ENCODE measurements around the gene GRB10.
A peak's percentile ranks its signal among the peaks of the same experiment; 100 is the strongest.

GRB10 gene

DNA sequence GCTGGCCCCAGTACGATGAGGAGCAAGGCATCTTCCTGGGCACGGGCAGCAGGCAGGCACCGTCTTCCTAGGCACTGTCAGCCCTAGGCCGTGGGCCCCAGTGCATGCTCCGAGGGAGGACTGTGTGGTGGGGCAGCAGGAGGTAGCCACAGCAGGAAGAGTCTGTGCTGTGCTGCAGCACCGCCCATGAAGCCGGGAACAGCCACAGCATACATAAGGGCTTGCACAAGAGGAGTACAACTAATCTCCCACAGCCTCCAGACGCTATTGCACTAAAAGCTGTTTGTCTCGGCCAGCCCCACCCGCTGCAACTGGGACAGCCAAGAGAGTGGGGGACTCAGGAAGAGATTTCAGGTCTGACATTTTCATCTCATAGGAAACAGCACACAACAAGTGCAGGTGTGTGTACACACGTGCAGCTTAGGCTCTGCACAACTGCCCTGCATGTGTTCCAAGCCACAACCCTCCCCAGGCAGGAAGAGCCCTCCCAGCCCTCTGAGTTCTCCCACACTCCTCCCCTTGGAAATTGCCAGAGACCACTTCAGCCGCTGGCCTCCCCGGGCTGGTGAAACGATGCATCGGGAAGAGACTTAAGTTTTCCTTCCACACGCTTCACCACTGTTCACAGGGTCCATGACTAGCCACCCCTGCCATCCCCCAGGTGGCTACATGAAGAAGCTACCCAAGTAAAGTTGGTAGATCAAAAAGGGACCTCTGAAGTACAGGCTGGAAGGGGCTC, 129.4 kb downstream of the GRB10 start:
- peak; percentile 84 for DNase-seq (ENCODE audit: low spot score)

DNA sequence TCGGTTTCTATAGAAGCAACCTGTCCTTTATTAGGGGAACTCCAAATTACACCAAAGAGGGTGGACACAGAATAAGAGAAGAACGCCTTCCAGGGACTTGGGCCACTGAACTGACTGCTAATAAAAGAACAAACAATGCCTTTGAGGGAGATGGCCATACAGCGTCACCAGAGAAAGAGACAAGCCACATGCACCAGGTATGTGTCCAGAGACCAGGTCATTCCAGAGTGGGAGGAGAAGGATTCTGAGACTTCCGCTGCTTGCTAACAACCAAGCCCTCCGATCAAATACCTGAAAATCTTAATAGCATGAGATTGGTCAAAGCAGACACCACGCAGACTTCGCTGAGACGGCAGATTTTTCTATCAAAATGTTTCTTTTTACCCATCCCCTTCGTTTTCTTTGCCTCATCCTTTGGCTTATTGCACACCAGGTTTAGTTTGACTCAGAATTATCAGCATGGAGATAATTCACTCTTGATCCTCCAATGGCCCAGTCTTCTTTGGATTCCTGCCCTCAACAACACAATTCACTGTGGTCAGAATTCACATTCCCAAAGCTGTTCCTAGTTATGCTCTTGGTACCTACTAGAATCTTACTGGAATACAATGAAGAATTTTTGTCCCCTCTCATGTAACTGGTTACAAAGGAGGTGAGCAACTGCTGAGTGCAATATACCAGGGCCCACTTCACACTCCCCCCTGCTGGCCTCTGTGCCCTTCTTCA, 130.1 kb downstream of the GRB10 start:
- DNase-seq (ENCODE audit: low spot score), result peak; percentile 32

DNA sequence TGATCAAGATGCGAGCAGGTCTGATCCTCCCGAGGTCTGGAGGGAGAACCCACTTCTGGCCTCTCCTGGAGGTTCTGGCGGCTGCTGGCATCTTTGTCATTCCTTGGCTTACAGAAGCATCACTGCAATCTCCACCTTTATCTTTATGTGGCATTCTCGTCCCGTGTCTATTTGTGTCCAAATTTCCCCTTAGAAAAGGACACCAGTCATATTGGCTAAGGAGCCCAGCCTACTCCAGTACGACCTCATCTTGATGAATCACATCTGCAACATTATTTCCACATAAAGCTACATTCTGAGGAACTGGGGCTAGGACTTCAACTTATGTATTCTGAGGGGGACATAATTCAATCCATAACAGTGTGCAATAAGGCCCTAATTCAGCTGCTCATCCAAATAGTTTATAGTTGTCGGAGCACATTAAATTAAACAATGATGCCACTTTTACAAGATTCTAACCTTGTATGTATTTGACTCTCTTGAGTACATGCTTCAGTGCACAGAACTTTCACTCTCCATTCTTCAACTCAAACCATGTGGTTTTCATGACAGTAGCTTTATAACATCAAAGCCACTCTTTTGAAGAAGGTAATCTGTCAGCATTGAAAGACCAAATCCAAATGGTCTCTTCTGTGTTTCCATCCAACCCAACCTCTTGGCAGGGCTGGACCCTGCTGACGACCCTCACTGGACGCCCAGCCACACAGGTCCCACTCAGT, 131.3 kb downstream of the GRB10 start:
- DNase-seq (ENCODE audit: low spot score), result no peak

DNA sequence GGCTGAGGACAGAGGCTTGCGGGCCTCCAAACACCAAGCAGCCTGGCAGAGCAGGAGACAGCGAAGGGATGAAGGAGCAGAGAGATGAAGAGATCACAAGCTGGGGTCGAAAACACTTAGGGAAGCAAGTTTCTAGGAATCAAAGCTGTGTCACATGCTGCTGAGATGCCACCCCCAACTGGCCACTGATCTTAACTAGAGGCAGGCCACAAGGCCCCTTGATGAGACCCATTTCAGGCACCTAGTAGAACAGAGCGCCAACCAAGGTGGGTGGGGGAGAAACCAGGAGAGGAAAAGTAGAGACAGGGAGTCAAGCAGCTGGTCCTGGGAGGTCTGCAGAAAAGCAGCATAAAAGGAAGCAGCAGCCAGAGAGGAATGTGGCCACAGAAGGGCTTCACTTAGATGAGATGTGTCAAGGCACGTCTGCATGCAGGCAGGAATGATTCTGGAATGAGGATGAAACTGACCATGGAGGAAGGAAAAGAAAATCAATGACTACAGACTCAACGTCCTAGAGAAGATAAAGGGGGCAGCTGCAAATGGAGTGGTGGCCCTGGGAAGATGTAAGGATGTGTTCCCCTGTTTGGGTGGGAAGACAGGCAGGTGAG, 132.5 kb downstream of the GRB10 start:
- no peak for DNase-seq (ENCODE audit: low spot score)

DNA sequence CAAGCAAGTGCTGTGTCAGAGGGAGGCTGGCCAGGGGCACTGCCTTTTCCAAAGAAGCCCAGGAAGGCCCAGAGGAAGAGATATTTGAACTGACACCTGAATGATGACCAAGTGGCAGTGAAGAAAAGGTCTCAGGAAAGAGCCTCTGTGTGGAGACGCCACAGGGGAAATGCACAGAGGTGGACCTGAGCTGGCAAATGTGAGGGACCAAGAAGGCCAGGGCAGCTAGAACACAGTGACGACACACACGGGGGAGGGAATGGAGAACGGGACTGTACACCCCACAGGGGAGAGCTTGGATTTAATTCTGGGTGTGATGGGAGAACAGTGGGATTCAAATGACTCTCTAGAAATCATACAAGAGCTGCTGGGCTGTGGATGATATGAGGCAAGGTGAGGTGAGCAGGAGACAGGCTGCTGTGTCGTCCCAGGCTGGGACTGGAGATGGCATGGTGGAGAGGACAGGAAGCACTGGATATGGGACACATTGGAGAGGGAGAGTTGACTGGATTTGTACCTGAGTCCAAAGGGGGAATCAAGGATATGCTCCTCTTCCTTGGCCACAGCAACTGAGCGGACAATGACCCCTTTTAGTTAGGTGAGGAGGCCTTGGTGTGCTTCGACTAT, 133.3 kb downstream of the GRB10 start:
- no peak for DNase-seq (ENCODE audit: low spot score)

DNA sequence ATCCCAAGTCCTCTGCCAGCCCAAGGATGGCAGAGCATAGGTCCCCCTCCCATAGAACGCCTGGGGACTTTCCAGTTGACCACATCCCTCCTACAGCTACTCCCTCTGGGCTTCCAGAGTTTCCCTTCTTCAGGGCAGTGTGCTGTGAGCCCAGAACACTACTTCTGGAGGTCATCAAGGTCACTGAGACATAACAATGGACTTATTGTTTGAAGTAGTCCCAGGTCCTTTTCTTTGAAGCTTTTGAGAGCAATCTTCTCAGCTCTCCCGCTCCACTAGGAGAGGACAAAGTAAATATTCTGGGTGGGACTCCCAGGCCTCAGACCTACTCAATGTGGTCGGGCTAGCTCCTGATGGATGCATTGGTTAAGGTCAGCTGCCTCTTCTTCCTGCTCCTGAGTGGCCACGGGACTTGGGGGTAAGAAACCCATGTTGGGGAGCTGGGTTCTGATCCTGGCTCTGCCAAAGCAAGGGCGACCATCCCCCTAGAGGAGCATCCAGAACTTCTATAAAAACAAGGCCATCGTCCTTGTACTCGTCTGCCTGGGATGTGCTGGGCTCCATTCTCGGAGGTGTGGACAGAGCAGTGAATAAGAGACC, 134.0 kb downstream of the GRB10 start:
- no peak for DNase-seq (ENCODE audit: low spot score)

DNA sequence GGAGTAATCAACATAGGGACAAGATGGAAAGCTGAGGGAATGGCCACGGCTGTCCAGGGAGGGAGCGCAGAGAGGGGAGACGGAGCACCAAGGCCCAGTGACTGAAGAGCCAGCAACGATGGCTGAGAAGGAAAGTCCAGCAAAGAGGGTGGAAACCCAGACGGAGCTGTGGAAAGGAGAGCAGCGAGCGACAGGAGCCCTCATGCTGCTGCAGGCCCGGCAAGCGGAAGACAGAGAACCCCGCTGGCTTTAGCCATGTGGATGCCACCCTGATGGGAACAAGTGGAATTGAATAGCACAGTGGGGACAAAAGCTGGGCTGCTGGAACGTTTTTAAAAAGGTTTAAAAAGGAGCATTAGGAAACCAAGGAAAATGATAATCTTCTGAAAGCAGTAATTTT, 134.6 kb downstream of the GRB10 start:
- no peak for DNase-seq (ENCODE audit: low spot score)

DNA sequence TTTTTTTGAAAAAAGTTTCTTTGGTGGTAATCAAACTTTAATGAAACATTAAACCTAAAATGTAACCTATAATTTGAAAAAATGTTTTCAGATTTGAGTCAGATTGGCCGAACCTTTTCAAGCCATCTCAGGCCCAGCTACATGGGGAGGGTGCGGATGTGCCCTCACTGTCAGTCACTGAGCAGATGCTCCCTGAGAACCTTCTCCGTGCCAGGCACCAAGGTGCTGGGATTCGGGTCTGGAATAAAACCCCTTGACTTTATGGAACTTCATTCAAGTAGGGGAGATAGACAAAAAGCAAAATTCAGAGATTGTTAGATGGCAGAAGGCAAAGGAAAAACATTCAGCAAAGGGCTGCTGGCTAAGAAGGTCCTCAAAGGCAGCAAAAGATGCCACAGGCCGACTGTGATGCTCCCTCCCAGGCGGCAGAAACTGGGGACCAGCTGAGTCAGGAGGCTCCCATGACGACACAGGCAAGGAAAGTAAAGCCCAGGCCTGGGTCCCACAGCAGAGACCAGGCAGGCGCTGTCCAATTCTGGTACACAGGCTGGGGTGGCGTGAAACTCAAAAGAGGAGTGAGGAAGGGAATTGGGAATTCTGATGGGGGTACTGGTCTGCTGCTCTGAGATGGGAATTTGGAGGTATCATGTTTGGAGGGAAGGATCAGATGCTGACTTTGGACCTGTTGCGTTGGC, 135.3 kb downstream of the GRB10 start:
- no peak for DNase-seq (ENCODE audit: low spot score)

DNA sequence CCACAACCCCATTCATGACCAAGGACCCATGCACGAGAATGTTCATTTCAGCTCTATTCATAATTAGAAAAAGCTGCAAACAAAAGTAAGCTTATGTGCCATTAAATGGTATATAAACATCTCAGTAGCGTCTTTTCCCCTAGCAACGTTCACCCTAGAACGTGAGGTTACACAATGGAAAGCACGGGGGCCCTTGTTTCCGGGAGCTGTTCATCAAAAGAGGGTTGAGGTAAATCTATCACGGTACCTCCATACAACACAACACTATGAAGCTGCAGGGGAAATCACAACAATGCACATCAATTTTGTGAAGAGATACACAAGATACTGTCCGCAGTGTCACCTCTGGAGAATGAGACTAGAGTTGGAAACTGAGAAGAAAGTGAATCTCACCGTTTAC, 136.6 kb downstream of the GRB10 start:
- no peak for DNase-seq (ENCODE audit: low spot score)

DNA sequence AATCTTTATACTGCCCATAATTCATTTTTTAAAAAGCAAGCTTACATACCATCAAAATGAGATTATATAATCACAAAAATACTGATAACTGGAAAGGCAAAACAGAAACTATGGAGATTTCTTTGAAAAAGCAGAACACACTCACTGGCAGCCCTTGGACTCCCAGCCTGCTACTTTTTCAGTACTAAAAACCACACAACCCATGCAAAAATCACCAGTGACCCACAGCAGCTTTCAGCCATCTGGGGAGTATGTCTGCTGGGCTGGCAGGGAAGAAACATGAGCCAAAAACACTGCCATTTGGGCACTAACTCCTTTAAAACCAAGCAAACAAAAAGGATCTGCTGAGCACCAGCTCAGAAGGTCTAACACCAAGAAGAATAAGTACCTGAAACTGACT, 137.5 kb downstream of the GRB10 start:
- DNase-seq (ENCODE audit: low spot score), result no peak

DNA sequence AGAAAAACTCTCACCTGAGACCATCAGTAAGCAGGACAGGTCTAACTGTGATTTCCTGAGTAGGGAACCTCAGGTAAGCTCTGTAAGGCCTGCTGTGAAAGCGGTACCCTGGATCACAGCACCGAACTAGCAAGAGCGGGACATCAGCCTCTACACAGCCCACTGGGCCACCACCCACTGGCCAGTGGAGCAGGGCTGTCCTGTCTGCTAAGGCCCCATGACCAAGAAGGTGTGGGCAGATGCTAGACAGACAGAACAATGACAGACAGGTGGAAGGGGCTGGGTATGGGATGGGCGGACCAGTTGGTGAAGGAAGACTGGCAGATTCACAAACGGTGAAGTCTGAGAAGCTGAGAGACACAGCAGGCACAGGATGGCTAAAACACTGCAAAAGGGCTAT, 138.1 kb downstream of the GRB10 start:
- DNase-seq (ENCODE audit: low spot score), result no peak

DNA sequence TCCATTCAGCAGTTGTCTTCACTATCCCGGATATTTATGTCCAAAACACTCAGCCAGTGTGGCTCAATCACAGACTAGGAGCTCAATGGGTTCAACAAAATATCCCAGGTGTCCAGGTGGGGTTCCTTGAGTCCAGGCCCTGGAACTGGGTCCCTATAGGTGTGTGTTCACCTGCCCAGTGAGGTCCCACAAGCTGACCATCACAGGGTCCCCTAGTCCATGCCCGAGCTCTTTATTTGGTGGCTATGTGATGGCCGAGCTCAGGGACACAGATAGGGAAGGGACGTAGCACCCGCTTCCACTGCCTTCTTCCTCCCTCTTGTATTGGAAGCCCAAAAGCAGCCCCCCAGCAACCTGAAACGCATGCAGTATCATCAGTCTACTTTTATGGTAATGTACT, 138.6 kb downstream of the GRB10 start:
- no peak for DNase-seq (ENCODE audit: low spot score)

DNA sequence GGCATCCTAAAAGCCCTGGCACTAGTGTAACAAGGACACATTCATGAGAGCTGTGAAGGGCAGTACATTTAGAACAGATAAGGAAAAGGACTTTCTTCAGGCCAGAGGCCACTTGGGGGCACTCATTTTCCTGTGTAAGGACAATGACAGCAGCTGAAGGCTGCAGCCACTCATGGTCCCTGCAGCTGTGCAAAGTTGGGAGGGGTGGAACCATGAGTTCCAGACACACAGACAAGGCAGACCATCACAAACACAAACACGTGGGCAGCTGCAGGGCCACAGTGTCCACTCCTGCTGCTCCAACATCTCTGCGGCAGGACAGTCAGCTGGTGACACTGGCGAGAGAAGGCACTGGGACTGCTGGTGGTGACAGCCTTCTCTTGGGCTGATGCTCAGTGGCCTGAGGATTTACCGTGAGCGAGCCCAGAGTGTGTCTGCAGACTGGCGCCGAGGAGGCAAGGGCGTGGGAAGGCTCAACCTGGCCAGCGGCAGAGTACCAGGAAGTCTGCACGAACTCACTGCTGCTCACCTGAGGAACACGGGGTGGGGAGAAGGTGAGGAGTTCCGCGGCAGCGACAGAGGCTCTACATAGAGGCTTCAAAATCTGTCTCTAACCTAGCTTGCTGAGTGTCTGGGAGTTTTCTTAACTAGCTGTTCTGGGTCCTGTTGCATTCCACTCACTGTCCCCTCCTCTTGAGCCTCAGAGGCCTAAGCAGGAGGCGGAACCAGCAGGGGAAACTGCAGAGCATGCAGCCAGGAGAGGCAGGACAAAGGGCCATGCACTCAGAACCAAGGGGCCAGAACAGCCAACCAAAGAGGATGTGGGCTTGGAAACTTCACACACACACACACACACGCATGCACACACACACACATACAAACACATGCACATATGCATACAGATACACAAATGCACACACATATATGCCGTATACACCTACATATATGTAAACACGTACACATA, 141.0 kb downstream of the GRB10 start:
- no peak for DNase-seq (ENCODE audit: low spot score)

DNA sequence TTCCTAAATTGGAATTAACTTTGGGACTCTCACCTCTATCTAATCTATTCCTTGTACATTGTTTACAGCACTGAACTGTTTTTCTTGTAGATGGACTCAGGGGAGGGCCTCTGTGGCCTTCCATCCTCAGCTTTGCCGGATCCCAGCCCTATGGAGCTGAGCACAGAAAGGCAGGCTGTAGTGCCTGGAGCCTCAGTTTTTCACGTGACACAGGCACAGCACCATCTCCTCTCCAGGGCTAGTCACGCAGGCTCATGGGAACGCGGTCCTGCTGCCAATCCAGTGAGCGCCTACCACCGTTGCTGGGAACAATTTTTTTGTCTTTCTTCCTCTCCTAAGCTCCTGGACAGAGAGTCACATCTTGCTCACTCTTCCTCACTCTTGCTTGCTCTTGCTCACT, 141.9 kb downstream of the GRB10 start:
- DNase-seq (ENCODE audit: low spot score), result no peak

DNA sequence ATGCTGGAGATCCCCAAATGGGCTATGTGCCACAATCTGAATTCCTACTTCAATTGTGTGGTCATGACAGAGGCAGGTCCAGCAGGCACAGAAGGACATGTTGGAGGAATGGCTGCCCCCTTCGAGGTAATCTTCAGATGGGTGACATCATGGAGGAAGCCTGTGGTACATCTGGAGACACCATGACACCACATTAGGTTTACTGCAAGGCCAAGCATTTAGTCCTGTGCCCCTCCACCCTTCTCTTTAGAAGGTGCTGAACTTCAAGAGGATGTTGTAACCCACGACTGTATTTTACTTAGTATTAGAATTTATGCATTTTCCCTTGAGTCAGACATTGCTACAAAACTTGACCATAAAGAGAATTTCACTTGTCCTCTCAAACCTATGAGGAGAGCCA, 142.4 kb downstream of the GRB10 start:
- DNase-seq (ENCODE audit: low spot score), result no peak

DNA sequence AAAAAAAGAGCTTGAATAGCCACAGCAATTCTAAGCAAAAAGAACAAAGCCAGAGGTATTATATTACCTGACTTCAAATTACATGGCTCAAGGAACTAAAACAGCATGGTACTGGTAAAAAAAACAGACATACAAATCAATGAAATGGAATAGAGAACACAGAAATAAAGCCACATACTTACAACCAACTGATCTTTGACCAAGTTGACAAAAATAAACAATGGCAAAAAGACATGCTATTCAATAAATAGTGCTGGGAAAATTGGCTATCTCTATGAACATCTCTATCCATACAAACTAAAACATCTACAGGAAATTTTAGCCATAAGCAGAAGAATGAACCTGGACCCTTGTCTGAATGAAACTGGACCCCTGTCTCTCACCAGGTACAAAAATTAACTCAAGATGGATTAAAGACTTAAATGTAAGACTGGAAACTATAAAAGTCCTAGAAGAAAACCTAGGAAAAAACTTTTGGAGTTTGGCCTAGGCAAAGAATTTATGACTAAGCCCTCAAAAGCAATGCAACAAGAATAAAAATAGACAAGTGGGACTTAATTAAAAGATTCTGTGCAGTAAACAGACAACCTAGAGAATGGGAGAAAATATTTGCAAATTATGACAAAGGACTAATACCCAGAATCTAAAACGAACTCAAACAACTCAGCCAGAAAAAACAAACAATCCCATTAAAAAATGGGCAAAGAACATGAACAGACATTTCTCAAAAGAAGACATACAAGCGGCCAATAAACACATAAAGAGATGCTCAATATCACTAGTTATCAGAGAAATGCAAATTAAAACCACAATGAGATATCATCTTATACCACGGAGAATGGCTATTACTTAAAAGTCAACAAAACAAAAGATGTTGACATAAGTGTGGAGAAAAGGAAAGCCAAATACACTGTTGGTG, 144.7 kb downstream of the GRB10 start:
- no peak for DNase-seq (ENCODE audit: low spot score)

DNA sequence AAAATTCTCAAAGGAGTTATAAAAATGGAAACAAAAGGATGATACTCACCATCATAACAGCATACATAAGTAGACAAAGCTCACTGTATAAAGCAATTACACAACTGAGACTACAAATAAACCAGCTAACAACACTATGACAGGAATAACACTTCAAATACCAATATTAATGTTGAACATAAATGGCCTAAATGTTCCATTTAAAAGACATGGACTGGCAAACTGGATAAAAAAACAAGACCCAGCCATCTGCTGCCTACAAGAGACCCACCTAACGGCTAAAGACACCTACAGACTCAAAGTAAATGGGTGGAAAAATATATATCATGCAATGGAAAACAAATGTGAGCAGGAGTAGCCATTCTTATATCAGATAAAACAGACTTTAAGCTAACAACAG, 148.3 kb downstream of the GRB10 start:
- DNase-seq (ENCODE audit: low spot score), result no peak

DNA sequence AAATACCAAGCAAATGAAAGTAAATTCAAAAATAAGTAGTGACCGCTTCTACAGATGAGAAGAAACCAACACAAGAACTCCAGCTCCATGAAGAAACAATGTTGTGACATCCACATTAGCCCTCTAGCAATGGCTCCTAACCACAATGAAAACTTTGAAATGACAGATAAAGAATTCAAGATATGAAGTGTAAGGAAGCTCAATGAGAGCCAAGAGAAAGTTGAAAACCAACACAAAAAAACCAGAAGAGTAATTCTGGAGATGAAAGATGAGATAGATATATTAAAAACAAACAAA, 149.3 kb downstream of the GRB10 start:
- DNase-seq (ENCODE audit: low spot score), result no peak
